ENCODE data around the gene MRPS9.

Gene MRPS9

DNA sequence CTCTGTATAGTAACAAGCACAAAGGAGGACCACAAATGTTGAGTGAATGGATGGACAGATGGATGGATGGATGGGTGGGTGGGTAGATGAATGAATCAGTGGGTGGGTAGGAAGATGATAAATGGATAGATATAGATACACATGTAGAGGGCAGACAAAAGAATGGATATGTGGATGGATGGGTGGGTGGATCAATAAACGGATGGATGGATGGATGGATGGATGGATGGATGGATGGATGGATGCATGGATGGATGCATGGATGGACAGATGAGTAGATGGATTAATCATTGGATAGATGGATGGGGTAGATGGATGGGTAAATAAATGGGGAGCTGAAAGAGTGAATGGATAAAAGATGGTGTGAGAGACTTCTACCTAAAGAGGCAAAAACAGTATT lies 111.4 kb downstream of the MRPS9 start:
- H3K4me3 ChIP-seq (replicated peaks; ENCODE audit: insufficient read depth, low read length) = no peak overlapping the region
- H3K27ac ChIP-seq (replicated peaks) = no peak overlapping the region
- TF ChIP-seq, protein P1, sequence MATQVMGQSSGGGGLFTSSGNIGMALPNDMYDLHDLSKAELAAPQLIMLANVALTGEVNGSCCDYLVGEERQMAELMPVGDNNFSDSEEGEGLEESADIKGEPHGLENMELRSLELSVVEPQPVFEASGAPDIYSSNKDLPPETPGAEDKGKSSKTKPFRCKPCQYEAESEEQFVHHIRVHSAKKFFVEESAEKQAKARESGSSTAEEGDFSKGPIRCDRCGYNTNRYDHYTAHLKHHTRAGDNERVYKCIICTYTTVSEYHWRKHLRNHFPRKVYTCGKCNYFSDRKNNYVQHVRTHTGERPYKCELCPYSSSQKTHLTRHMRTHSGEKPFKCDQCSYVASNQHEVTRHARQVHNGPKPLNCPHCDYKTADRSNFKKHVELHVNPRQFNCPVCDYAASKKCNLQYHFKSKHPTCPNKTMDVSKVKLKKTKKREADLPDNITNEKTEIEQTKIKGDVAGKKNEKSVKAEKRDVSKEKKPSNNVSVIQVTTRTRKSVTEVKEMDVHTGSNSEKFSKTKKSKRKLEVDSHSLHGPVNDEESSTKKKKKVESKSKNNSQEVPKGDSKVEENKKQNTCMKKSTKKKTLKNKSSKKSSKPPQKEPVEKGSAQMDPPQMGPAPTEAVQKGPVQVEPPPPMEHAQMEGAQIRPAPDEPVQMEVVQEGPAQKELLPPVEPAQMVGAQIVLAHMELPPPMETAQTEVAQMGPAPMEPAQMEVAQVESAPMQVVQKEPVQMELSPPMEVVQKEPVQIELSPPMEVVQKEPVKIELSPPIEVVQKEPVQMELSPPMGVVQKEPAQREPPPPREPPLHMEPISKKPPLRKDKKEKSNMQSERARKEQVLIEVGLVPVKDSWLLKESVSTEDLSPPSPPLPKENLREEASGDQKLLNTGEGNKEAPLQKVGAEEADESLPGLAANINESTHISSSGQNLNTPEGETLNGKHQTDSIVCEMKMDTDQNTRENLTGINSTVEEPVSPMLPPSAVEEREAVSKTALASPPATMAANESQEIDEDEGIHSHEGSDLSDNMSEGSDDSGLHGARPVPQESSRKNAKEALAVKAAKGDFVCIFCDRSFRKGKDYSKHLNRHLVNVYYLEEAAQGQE (IDR thresholded peaks at IDR 0.05; ENCODE audit: insufficient replicate concordance, low read depth) = no peak
- TF ChIP-seq POLR2AphosphoS5 (IDR thresholded peaks at IDR 0.05; ENCODE audit: low read depth) (no peak), SPI1 (IDR thresholded peaks at IDR 0.05; ENCODE audit: borderline replicate concordance, low read depth) (no peak), GABPA (IDR thresholded peaks at IDR 0.05; ENCODE audit: low read depth) (no peak)
- TF ChIP-seq, protein P2, sequence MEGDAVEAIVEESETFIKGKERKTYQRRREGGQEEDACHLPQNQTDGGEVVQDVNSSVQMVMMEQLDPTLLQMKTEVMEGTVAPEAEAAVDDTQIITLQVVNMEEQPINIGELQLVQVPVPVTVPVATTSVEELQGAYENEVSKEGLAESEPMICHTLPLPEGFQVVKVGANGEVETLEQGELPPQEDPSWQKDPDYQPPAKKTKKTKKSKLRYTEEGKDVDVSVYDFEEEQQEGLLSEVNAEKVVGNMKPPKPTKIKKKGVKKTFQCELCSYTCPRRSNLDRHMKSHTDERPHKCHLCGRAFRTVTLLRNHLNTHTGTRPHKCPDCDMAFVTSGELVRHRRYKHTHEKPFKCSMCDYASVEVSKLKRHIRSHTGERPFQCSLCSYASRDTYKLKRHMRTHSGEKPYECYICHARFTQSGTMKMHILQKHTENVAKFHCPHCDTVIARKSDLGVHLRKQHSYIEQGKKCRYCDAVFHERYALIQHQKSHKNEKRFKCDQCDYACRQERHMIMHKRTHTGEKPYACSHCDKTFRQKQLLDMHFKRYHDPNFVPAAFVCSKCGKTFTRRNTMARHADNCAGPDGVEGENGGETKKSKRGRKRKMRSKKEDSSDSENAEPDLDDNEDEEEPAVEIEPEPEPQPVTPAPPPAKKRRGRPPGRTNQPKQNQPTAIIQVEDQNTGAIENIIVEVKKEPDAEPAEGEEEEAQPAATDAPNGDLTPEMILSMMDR (IDR thresholded peaks at IDR 0.05; ENCODE audit: insufficient read depth, low read length) = no peak
- peaks cover 15% of the 10 kb centered on the region for H3K27me3 ChIP-seq (ENCODE audit: insufficient read depth, poor library complexity, severe bottlenecking)
- DNase-seq (ENCODE audit: low read depth in 1 of 2, low spot score in 1 of 2) = no peak

All from HL-60 (cell line).